Suprapubic skin (tissue), 3 donors: ENCODE results near the gene SLCO2A1.

ENCODE experiments used
- CTCF ChIP-seq, 2 donors: fragments of 200-600 bp in 1 of 2; fragments of 450-650 bp in 1 of 2; sonication (generic) in 1 of 2; IDR thresholded peaks; one replicate each; pipeline ENCODE4 v1.5.1; 2016 to 2019; ENCODE audit warnings: antibody characterized with exemption in 2 of 2, mild to moderate bottlenecking in 1 of 2, moderate library complexity in 1 of 2
- POLR2A ChIP-seq, 2 donors: fragments of 450-650 bp; IDR thresholded peaks; one replicate each; pipeline ENCODE4 v1.6.1; 2017; ENCODE audit warnings: antibody characterized with exemption in 2 of 2, mild to moderate bottlenecking in 2 of 2, moderate library complexity in 2 of 2

- TF ChIP-seq CTCF (IDR thresholded peaks at IDR 0.05) (no peak), POLR2A (IDR thresholded peaks at IDR 0.05) (no peak)
Observed at GRCh38 chr3:133943031-133943535, 86.6 kb downstream of the SLCO2A1 start.
